NCI-H1105 (cell line): ENCODE results near the gene CCBE1.
A peak's percentile ranks its signal among the peaks of the same experiment; 100 is the strongest.

Experiments used
- DNase-seq: peaks from one replicate; lab custom pipeline; 2025; lab: John Stamatoyannopoulos, UW

Gene CCBE1

DNA sequence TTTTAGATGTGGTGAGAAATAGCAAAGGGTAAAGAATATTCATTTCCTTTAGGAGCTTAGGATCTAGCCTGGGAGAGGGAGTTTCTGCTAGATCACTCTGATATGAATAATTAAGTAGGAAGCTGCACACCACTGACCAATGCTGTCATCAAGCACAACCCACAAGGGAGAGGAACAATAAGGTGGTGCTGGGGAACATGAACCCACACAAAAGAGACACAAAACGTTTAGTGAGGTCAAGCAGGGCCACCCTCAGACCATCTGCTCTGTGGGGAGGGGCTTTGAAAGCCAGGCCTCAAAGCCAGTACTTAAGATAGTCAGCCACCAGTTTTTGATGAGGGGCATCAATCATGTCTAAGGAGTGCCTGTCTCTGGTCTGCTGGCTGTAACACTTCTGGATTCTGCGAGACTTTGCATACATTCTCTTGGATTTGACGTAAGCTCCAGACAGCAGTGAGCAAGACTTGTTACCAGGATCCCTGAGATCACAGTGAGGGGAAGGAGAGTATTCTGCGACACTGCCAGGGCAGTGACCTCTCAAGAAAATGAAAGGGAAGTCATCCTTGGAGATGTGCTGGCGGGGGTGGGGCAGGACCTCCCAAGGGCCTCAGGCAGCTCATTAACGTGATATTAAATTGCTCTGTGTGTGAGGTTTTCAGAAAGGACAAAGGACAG is 127.0 kb downstream of the CCBE1 start:
- DNase-seq: no peak

DNA sequence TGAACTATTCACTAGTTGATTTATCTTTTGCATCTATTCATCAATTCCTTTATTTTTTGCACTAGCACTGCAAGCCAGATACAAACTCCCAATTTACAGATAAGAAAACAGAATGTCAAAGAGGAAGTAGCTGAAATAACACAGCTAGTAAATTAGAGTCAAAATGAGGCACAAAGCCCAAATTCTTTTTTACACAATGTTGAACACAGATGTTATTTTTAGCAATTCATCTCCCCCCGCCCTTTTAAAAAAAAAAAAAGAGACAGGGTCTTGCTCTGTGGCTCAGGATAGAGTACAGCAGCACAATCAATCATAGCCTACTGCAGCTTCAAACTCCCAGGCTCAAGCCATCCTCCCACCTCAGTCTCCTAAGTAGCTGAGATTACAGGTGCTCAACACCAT is 127.8 kb downstream of the CCBE1 start:
- no peak for DNase-seq

DNA sequence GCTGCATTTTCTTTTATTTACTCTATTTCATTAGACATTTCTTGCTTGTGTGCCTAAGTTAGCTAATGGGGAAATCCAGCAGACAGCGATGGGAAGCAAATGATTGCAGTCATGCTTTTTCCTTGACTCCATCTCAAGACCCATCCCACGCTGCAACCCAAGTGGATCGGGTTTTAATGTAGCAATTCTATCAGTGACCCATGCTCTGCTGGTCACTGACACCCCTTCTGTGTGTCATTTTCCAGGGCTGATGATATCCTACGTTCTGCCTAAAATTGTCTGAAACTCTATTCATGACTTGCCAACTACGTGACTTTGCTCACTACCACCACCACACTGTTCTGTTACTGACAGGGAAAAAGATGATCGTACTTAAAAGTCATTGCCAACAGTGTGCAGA is 129.8 kb downstream of the CCBE1 start:
- DNase-seq: no peak

- DNase-seq: no peak
Observed at GRCh38 chr18:59566533-59566971, 130.7 kb downstream of the CCBE1 start.

- DNase-seq: no peak
Observed at GRCh38 chr18:59565957-59566356, 131.3 kb downstream of the CCBE1 start.

GRCh38 chr18:59564561-59564960 is 132.7 kb downstream of the CCBE1 start:
- DNase-seq: no peak

DNA sequence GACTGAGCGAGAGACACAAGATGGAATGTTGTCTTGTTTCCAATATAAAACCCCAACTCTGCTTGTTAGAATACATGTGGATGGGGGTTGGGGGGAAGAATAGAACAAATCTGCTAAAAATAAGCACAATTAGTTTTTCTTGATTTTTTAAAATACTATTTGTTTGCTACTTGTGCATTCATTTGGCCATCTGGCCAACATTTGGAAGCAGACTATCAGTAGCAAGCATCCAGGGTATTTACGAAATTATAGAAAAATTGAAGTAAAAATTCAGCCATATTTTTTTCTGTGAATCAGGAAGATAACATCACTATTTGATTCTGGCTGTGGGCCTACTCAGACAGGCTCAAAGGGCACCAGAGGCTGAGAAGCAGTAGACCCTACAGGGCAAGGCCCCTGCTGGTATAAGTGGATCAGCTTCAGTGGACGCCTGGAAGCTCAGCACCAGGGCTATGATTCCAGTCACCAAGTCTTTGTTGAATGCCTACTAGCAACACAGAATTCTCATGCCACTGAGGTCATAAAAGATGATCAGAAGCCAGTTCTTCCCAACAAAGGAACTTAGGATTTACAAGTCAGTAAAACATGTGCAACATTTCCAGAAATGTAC is 133.9 kb downstream of the CCBE1 start:
- no peak for DNase-seq

DNA sequence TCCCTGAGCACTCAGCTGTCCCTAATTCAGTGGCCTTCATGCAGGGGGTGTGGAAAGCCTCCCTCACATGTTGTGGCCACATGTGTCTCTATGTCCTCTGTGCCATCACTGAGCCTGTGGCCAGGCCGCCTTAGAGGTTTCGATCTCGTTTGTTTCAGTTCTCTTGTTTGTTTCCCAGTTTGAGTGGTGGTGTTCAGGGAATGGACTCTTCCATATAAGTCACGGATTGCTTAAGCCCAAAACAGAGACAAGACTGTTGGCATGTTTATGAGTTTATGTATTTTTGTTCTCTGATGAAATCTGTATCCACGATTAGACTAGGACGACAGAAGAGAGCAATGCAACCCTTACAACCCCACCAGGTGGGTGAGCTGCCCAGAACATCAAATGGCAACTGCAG is 134.5 kb downstream of the CCBE1 start:
- DNase-seq: no peak

DNA sequence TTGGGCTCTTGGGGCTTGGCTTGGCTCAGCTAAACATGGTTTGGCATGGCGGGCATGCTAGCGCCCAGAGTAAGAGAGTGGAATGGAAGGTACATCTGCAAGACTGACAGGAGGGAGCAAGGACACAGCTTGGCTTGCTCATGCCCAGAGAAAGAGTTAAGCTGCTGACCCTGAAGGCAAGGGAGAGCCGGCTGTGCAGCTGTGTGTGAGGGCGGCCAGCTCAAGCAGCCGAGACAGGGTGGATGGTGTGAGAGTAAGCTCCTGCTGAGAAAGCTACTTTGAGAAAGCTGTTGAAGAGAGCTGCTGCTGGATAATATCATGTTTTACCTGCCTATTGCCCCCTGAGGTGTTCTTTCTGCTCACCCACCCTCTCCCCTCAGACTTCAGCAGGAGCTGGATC is 135.6 kb downstream of the CCBE1 start:
- no peak for DNase-seq

DNA sequence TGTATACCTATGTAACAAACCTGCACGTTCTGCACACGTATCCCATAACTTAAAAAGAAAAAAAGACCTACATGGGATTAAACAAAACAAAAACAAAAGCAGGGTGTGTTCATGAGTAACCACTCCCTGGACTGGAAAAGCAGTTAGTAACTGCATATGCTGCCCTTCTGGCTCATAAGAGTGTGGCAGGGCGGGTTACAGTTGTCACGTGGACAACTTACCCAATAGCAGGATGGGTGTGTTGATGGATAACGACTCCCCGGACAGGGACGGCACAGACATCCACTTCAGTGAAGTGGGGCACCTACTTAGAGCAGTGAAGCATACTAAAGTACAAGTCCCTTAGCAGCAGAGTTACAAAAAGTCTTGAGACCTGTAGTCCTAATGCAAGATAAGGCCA is 136.7 kb downstream of the CCBE1 start:
- DNase-seq: no peak

DNA sequence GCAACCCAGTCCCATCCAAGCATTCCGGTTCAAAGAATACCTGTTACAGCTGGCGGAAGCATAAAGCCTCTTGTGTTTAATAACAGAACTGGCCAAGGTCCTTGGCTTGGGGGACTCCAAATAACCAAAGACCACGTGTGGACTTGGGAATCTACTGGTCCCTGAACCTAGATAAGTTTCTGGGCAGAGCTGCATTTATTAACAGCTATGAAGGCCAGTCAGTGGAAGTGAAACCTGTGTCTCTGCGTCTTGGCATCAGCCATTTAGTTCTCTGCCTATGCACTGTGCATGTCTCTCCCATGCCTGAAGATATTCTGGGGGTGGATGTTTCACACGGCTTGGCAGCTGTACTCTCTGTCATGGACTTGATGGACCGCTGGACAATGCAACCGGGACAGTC is 137.7 kb downstream of the CCBE1 start:
- no peak for DNase-seq

- DNase-seq: peak; percentile 31
Observed at GRCh38 chr18:59555995-59556659, 141.1 kb downstream of the CCBE1 start.

GRCh38 chr18:59554796-59555335 is 142.4 kb downstream of the CCBE1 start:
- DNase-seq: no peak

GRCh38 chr18:59553273-59553870 is 143.9 kb downstream of the CCBE1 start:
- no peak for DNase-seq

GRCh38 chr18:59551902-59552635 is 145.2 kb downstream of the CCBE1 start:
- DNase-seq: no peak

- DNase-seq: peak; percentile 54
Observed at GRCh38 chr18:59550174-59550516, 147.1 kb downstream of the CCBE1 start.

DNA sequence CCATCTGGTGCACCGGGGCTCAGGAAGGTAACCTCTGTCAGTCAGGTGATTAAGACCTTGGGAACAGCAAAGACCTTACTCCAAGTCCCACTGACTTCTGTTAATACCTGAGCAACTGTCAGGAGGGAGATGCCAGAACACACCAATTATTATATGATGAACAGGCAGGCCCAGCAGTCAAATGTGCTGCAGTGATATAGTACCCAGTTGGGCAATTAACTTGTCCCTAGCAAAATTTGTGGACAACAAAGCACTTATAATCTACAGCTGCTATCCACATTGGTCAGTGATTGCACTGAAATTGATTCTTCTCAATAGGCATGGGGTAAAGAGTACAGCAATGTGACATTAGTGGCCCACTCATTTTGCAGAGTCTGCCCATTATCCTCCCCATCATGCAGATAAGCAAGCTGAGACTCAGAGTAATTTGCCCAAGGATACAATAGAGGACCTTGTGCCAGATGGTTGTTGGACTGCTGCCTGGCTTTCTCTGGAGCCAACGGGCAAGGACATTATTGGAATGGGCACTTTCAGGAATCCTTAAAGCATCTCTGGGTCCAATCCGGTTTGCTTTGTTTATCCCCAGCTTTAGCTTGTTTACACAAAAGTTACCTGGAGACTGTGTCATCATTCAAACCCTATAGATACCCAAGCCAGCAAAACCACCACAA is 147.6 kb downstream of the CCBE1 start:
- peak; percentile 68 for DNase-seq

DNA sequence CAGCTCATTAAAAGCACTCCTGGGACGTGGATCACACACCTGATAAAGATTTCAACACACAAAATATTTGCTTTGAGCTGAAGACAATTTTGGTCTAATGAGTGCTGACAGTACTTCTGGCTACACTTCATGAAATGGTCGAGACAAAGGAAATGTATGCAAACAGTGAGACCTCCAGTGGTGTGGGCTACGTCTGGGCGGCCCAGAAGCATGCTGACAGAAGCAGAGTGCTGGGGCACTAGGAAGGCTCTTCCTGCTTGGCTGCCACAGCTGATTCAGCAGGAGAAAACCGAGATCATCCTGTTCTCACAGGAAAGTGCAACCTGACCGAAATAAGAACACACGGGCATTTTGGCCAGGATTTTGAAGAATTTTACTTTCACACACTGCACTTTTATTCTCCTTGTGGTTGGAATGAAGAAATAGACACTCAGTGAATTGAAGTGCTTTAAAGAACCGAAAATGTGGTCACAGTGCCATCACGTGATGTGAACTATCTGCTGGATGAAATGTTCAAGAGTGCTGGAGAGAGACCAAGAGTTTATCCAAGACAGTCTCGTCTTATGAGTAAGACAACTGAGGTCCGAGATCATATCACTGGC is 149.5 kb downstream of the CCBE1 start:
- DNase-seq: no peak

GRCh38 chr18:59546188-59546587 is 151.0 kb downstream of the CCBE1 start:
- DNase-seq: no peak

DNA sequence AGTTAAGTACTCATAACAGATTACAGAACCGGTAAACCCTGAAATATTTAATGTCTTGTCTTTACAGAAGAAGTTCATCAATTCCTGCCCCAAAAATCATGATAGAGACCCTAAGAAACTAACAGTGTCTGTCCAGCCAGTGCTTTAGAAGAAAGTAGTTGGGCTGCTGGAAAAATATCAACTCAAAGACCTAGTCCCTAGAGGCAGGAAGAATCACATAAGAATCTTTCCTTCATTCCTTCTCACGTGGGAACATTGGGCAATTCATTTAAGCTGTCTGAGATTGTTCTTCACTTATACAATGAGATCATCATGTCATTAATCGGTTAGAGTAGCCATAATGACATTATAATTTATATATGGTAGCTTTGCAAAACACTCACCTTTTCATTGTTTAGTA is 156.4 kb downstream of the CCBE1 start:
- no peak for DNase-seq

GRCh38 chr18:59540346-59540745 is 156.9 kb downstream of the CCBE1 start:
- no peak for DNase-seq
